HL-60 (cell line): ENCODE measurements around the gene TENM3.

Experiments
- DNase-seq, 2 experiments: peaks; one replicate each; pipeline ENCODE4 v3.0.0-alpha.2; 2010 to 2020; ENCODE audit warnings: low read depth in 1 of 2, low spot score in 1 of 2
- H3K27ac ChIP-seq: fragments of 250-450 bp; sonication (Bioruptor Pico); replicated peaks from 2 replicates; pipeline ENCODE4 v1.5.1; 2020; ENCODE audit warnings: mild to moderate bottlenecking, moderate library complexity
- H3K27me3 ChIP-seq: fragments of 250-450 bp; sonication (Bioruptor Pico); 2 replicates; pipeline ENCODE4 v1.5.1; 2021; ENCODE audit warnings: mild to moderate bottlenecking, moderate library complexity; ENCODE audit not compliant: insufficient read depth, poor library complexity, severe bottlenecking
- H3K4me3 ChIP-seq: replicated peaks from 2 replicates; pipeline ENCODE4 v1.5.1; 2011; ENCODE audit warnings: mild to moderate bottlenecking, control low read depth, low read length; ENCODE audit not compliant: insufficient read depth
- CTCF ChIP-seq: IDR thresholded peaks from one replicate; pipeline ENCODE4 v1.5.1; 2011; ENCODE audit warnings: low read length, control low read depth, inconsistent platforms; ENCODE audit not compliant: insufficient read depth
- GABPA ChIP-seq: IDR thresholded peaks from 2 replicates; pipeline ENCODE4 v1.6.1; 2012; ENCODE audit warnings: low read depth
- POLR2AphosphoS5 ChIP-seq: IDR thresholded peaks from 2 replicates; pipeline ENCODE4 v1.6.1; 2012; ENCODE audit warnings: low read depth
- REST ChIP-seq: IDR thresholded peaks from 2 replicates; pipeline ENCODE4 v1.6.1; 2012; ENCODE audit warnings: low read depth; ENCODE audit not compliant: insufficient replicate concordance
- SPI1 ChIP-seq: IDR thresholded peaks from 2 replicates; pipeline ENCODE4 v1.6.1; 2012; ENCODE audit warnings: low read depth, mild to moderate bottlenecking, borderline replicate concordance

The TENM3 gene

GRCh38 chr4:182741054-182741453, 497.9 kb downstream of the TENM3 start:
- DNase-seq, result no peak
- no peak overlapping the region for H3K4me3 ChIP-seq
- no peak for TF ChIP-seq GABPA
- TF ChIP-seq CTCF, result no peak
- TF ChIP-seq POLR2AphosphoS5, result no peak
- TF ChIP-seq SPI1, result no peak
- no peak for TF ChIP-seq REST
- H3K27me3 ChIP-seq, result no peaks in the 10 kb centered on the region
- H3K27ac ChIP-seq, result no peak overlapping the region

GRCh38 chr4:182741914-182742313, 498.7 kb downstream of the TENM3 start:
- TF ChIP-seq GABPA (no peak), SPI1 (no peak), REST (no peak), POLR2AphosphoS5 (no peak), CTCF (no peak)
- Histone ChIP-seq H3K4me3 (no peak overlapping the region), H3K27ac (no peak overlapping the region), H3K27me3 (no peaks in the 10 kb centered on the region)
- DNase-seq, result no peak

GRCh38 chr4:182743815-182744214, 500.6 kb downstream of the TENM3 start:
- Histone ChIP-seq H3K27me3 (no peaks in the 10 kb centered on the region), H3K4me3 (no peak overlapping the region), H3K27ac (no peak overlapping the region)
- TF ChIP-seq SPI1 (no peak), CTCF (no peak), GABPA (no peak), POLR2AphosphoS5 (no peak), REST (no peak)
- DNase-seq, result no peak
